ENCODE data around the gene GPR119.

GRCh38 chrX:130402208-130402684, 16.8 kb upstream of the GPR119 start:
- TF ChIP-seq, protein P1, sequence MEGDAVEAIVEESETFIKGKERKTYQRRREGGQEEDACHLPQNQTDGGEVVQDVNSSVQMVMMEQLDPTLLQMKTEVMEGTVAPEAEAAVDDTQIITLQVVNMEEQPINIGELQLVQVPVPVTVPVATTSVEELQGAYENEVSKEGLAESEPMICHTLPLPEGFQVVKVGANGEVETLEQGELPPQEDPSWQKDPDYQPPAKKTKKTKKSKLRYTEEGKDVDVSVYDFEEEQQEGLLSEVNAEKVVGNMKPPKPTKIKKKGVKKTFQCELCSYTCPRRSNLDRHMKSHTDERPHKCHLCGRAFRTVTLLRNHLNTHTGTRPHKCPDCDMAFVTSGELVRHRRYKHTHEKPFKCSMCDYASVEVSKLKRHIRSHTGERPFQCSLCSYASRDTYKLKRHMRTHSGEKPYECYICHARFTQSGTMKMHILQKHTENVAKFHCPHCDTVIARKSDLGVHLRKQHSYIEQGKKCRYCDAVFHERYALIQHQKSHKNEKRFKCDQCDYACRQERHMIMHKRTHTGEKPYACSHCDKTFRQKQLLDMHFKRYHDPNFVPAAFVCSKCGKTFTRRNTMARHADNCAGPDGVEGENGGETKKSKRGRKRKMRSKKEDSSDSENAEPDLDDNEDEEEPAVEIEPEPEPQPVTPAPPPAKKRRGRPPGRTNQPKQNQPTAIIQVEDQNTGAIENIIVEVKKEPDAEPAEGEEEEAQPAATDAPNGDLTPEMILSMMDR (IDR thresholded peaks at IDR 0.05): no peak
- TF ChIP-seq EP300 (IDR thresholded peaks at IDR 0.05) (no peak), POLR2AphosphoS5 (IDR thresholded peaks at IDR 0.05) (no peak), POLR2A (IDR thresholded peaks at IDR 0.05) (no peak)

Data from gastroesophageal sphincter (tissue), 3 donors.